Neural progenitor cell (in vitro differentiated cells): Measurements from ENCODE around the gene BMF.

Source experiments
- CTCF ChIP-seq: fragments of 200-600 bp; sonication (generic); IDR thresholded peaks from 2 replicates; pipeline ENCODE4 v1.5.1; 2017; ENCODE audit warnings: antibody characterized with exemption, mild to moderate bottlenecking
- EZH2 ChIP-seq: fragments of 200-600 bp; sonication (generic); IDR thresholded peaks from 2 replicates; pipeline ENCODE4 v1.6.1; 2017; ENCODE audit warnings: antibody characterized with exemption, mild to moderate bottlenecking, moderate library complexity

GRCh38 chr15:40046721-40047414, 61.8 kb downstream of the BMF start:
- TF ChIP-seq CTCF (no peak), EZH2 (no peak)
